ENCODE results near the gene ARAP1.
A peak's percentile ranks its signal among the peaks of the same experiment; 100 is the strongest.

Gene ARAP1

GRCh38 chr11:72687326-72687725, 64.9 kb downstream of the ARAP1 start:
- H3K4me3 ChIP-seq (ENCODE audit: control insufficient read depth, low read depth, low read length): no peak overlapping the region
- no peak for TF ChIP-seq CTCF (IDR thresholded peaks at IDR 0.05; ENCODE audit: control insufficient read depth, insufficient read depth, low read depth, low read length, missing control alignments)
- no peak for DNase-seq (ENCODE audit: low read depth)

GRCh38 chr11:72686639-72687220, 65.5 kb downstream of the ARAP1 start:
- TF ChIP-seq CTCF (IDR thresholded peaks at IDR 0.05; ENCODE audit: control insufficient read depth, insufficient read depth, low read depth, low read length, missing control alignments): no peak
- H3K4me3 ChIP-seq (ENCODE audit: control insufficient read depth, low read depth, low read length): no peak overlapping the region
- no peak for DNase-seq (ENCODE audit: low read depth)

DNA sequence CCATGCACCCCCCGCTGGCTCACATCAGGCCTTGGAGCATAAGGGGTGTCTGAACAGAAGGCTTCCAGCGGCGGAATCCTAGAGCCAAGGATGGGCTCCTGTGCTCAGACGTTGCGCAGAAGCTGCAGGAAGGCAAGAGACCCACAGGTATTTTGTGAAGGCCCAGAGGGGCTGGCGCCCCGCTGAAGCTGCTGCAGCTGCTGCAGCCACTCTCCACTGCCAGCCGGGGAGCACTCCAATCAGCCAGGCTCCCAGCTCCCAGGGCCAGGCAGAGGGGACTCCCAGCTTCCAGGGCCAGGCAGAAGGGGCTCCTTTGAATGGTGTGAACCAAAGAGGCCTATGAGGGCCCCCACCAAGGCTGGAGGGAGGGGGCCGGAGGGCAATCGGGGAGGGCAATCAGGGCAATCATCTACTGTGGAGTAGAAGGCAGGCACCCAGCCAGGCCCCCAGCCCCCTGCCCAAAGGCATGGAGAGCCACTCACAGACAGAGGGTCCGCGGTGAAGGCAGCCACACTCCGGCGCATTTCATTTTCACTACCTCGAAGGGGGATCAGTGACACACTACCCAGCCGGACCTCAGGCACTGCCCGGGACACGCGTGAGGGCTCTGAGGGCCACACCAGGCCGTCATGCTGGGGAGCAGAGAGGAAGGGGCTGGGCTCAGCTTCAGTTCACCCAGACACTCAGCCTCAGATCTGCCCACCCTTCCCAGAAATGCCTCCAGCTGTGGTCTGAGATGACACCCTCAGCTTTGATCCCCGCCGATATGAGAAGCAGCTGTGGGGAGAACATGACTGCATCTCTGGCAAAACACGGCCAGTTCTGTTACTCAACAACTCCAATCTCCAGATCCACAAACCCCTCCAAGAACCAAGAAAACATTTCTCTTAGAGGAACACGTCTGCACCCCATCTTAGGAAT, 66.4 kb downstream of the ARAP1 start:
- peak; percentile 25 for DNase-seq (ENCODE audit: low read depth)
- TF ChIP-seq CTCF (IDR thresholded peaks at IDR 0.05; ENCODE audit: control insufficient read depth, insufficient read depth, low read depth, low read length, missing control alignments): no peak
- no peak overlapping the region for H3K4me3 ChIP-seq (ENCODE audit: control insufficient read depth, low read depth, low read length)

DNA sequence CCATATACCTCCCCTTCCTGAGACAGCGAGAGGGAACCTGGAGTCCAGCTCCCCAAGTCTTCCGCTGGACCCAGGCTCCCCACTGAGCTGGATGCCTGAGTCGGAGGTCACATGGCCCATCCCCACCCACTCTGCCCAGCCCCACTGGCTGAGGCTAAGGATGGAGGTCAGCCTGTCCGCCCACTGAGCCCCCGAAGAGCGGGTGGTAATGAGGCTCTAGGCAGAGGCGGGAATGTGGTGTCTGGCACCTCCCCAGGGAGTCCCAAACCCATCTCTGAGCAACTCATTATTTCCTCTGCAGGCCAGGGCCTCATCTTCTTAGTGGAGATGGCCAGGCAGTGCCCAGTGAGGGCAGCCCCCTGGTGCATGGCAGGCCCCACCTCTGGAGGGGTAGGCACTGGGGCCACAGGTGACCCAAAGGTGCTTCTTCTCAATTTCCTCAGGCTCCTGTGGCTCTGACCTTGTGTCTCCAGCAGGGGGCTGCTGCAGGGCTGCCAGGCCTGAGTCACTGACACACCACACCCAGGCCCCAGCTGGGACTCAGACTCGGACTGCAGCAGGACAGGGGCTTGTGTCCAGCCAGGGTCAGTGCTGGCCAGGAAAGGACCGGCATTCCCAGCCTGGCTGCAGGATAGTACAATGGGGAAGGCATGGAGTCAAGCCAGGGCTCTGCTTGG, 67.8 kb downstream of the ARAP1 start:
- DNase-seq (ENCODE audit: low read depth): no peak
- no peak overlapping the region for H3K4me3 ChIP-seq (ENCODE audit: control insufficient read depth, low read depth, low read length)
- peak; percentile 86 for TF ChIP-seq CTCF (IDR thresholded peaks at IDR 0.05; ENCODE audit: control insufficient read depth, insufficient read depth, low read depth, low read length, missing control alignments)

DNA sequence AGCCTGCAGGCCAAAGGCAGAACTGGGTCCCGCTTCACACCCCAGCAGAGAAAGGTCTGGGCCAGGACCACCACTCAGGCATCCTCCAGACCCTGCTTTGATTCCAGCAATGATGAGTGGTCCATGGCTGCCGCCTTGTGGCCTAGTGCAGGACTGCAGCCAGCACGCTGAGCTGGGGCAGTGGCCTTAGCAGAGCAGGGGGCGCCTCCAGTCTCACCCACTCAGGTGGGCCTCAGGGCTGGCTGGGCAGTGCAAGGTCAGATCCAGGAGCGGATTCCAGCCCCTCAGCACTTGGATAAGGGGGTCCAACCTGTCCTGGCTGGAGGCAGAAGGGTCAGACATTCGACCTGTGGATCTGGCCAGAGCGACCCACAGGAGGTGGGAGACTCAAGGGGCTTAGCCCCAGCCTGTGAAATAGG, 68.4 kb downstream of the ARAP1 start:
- no peak overlapping the region for H3K4me3 ChIP-seq (ENCODE audit: control insufficient read depth, low read depth, low read length)
- TF ChIP-seq CTCF (IDR thresholded peaks at IDR 0.05; ENCODE audit: control insufficient read depth, insufficient read depth, low read depth, low read length, missing control alignments): peak; percentile 92
- no peak for DNase-seq (ENCODE audit: low read depth)

- TF ChIP-seq CTCF (IDR thresholded peaks at IDR 0.05; ENCODE audit: control insufficient read depth, insufficient read depth, low read depth, low read length, missing control alignments): no peak
- DNase-seq (ENCODE audit: low read depth): no peak
- no peak overlapping the region for H3K4me3 ChIP-seq (ENCODE audit: control insufficient read depth, low read depth, low read length)
These were observed 69.4 kb downstream of the ARAP1 start for GRCh38 chr11:72682858-72683243.
